Ishikawa (cell line): ENCODE measurements around the gene SLC26A8.
A peak's percentile ranks its signal among the peaks of the same experiment; 100 is the strongest.

Experiments used
- CEBPB ChIP-seq: IDR thresholded peaks from 2 replicates; pipeline ENCODE4 v1.6.1; 2012
- CREB1 ChIP-seq: IDR thresholded peaks from 2 replicates; pipeline ENCODE4 v1.6.1; 2012; ENCODE audit warnings: low read depth
- EGR1 ChIP-seq: IDR thresholded peaks from 2 replicates; pipeline ENCODE4 v1.6.1; 2012
- EP300 ChIP-seq: IDR thresholded peaks from 2 replicates; pipeline ENCODE4 v1.6.1; 2012; ENCODE audit warnings: borderline replicate concordance
- FOXM1 ChIP-seq: IDR thresholded peaks from 2 replicates; pipeline ENCODE4 v1.6.1; 2012; ENCODE audit warnings: low read depth, borderline replicate concordance
- NFIC ChIP-seq: IDR thresholded peaks from 2 replicates; pipeline ENCODE4 v1.6.1; 2012
- RAD21 ChIP-seq: IDR thresholded peaks from 2 replicates; pipeline ENCODE4 v1.6.1; 2012; ENCODE audit warnings: low read depth
- REST ChIP-seq: IDR thresholded peaks from 2 replicates; pipeline ENCODE4 v1.6.1; 2012; ENCODE audit warnings: low read depth, mild to moderate bottlenecking
- TAF1 ChIP-seq: IDR thresholded peaks from 2 replicates; pipeline ENCODE4 v1.6.1; 2012; ENCODE audit warnings: low read depth, mild to moderate bottlenecking
- TEAD4 ChIP-seq: IDR thresholded peaks from 2 replicates; pipeline ENCODE4 v1.6.1; 2012
- USF1 ChIP-seq: IDR thresholded peaks from 2 replicates; pipeline ENCODE4 v1.6.1; 2012
- YY1 ChIP-seq: IDR thresholded peaks from 2 replicates; pipeline ENCODE4 v1.6.1; 2012; ENCODE audit warnings: low read depth
- ZBTB7A ChIP-seq: IDR thresholded peaks from 2 replicates; pipeline ENCODE4 v1.6.1; 2012; ENCODE audit warnings: low read depth

The SLC26A8 gene

GRCh38 chr6:35980991-35981645 lies 43.3 kb downstream of the SLC26A8 start:
- TF ChIP-seq CEBPB (0 out of 2 replicates have a peak, but pooled peaks have one; percentile 6), YY1 (no peak)

- TF ChIP-seq REST = no peak
- TF ChIP-seq TAF1 = no peak
- TF ChIP-seq FOXM1 = no peak
- no peak for TF ChIP-seq NFIC
These were observed 47.1 kb downstream of the SLC26A8 start for GRCh38 chr6:35977308-35977707.

GRCh38 chr6:35973670-35974222 lies 50.7 kb downstream of the SLC26A8 start:
- TF ChIP-seq NFIC = no peak

- no peak for TF ChIP-seq EP300
These were observed 51.7 kb downstream of the SLC26A8 start for GRCh38 chr6:35972471-35973367.

GRCh38 chr6:35970181-35970580 lies 54.3 kb downstream of the SLC26A8 start:
- TF ChIP-seq ZBTB7A (no peak), REST (no peak), CEBPB (no peak), NFIC (no peak), USF1 (no peak), FOXM1 (no peak), TEAD4 (no peak), EP300 (no peak), CREB1 (no peak), TAF1 (no peak), YY1 (no peak)

GRCh38 chr6:35969646-35970045 lies 54.8 kb downstream of the SLC26A8 start:
- TF ChIP-seq FOXM1 = no peak
- no peak for TF ChIP-seq EGR1
- no peak for TF ChIP-seq REST
- no peak for TF ChIP-seq RAD21
- no peak for TF ChIP-seq YY1
- TF ChIP-seq TAF1 = no peak
